ENCODE data around the gene TPH1.

Gene TPH1

GRCh38 chr11:18046116-18046777, at the start of gene TPH1:
TSS of gene TPH1 (minus strand) at chr11:18046269. CDS start at chr11:18040762, 5,507 bp downstream.
- H3K36me3 ChIP-seq = no peaks in the 10 kb centered on the region
- H3K27ac ChIP-seq = no peak within 1 kb of the TSS
- H3K4me2 ChIP-seq = no peak within 1 kb of the TSS
- H3K9ac ChIP-seq = no peak within 1 kb of the TSS
- no peaks in the 10 kb centered on the region for H4K20me1 ChIP-seq
- H3K27me3 ChIP-seq = no peaks in the 10 kb centered on the region
- TF ChIP-seq Cebpa-rat (IDR thresholded peaks at IDR 0.05) = no peak
- no peaks in the 10 kb centered on the region for H3K9me3 ChIP-seq
- H3K4me3 ChIP-seq = no peak within 1 kb of the TSS
- no peaks in the 10 kb centered on the region for H3K4me1 ChIP-seq

- H3K9me3 ChIP-seq = no peaks in the 10 kb centered on the region
- H3K4me3 ChIP-seq = no peak overlapping the region
- H3K9ac ChIP-seq = no peak overlapping the region
- peaks cover 99% of the 10 kb centered on the region for H3K36me3 ChIP-seq
- peaks cover 35% of the 10 kb centered on the region for H4K20me1 ChIP-seq
- TF ChIP-seq Cebpa-rat (IDR thresholded peaks at IDR 0.05) = no peak
- no peaks in the 10 kb centered on the region for H3K4me1 ChIP-seq
- H3K27ac ChIP-seq = no peak overlapping the region
- H3K4me2 ChIP-seq = no peak overlapping the region
- no peaks in the 10 kb centered on the region for H3K27me3 ChIP-seq
These were observed 47.9 kb upstream of the TPH1 start for GRCh38 chr11:18093959-18094358.

GRCh38 chr11:18091731-18092130, 45.7 kb upstream of the TPH1 start:
- peaks cover 13% of the 10 kb centered on the region; the same call in 1 of the 2 replicates for H4K20me1 ChIP-seq
- H3K27me3 ChIP-seq = no peaks in the 10 kb centered on the region
- peaks cover 99% of the 10 kb centered on the region for H3K36me3 ChIP-seq
- no peak for TF ChIP-seq Cebpa-rat (IDR thresholded peaks at IDR 0.05)
- H3K9me3 ChIP-seq = no peaks in the 10 kb centered on the region
- no peak overlapping the region for H3K27ac ChIP-seq
- H3K9ac ChIP-seq = no peak overlapping the region
- no peak overlapping the region for H3K4me3 ChIP-seq
- H3K4me1 ChIP-seq = no peaks in the 10 kb centered on the region
- no peak overlapping the region for H3K4me2 ChIP-seq

GRCh38 chr11:18088966-18089365, 42.9 kb upstream of the TPH1 start:
- TF ChIP-seq Cebpa-rat (IDR thresholded peaks at IDR 0.05) = no peak
- Histone ChIP-seq H3K4me1 (no peaks in the 10 kb centered on the region), H3K27me3 (no peaks in the 10 kb centered on the region), H4K20me1 (0 out of 2 replicates have a peak, but pooled peaks cover 6% of the 10 kb centered on the region), H3K4me3 (no peak overlapping the region), H3K36me3 (peaks cover 96% of the 10 kb centered on the region), H3K9me3 (no peaks in the 10 kb centered on the region), H3K27ac (no peak overlapping the region), H3K4me2 (no peak overlapping the region), H3K9ac (no peak overlapping the region)

GRCh38 chr11:18088366-18088765, 42.3 kb upstream of the TPH1 start:
- Histone ChIP-seq H3K9ac (no peak overlapping the region), H3K27ac (no peak overlapping the region), H4K20me1 (0 out of 2 replicates have a peak, but pooled peaks cover under 1% of the 10 kb centered on the region), H3K27me3 (no peaks in the 10 kb centered on the region), H3K4me2 (no peak overlapping the region), H3K36me3 (peaks cover 96% of the 10 kb centered on the region), H3K4me3 (no peak overlapping the region), H3K4me1 (no peaks in the 10 kb centered on the region), H3K9me3 (no peaks in the 10 kb centered on the region)
- no peak for TF ChIP-seq Cebpa-rat (IDR thresholded peaks at IDR 0.05)

GRCh38 chr11:18081551-18081950, 35.5 kb upstream of the TPH1 start:
- no peak for TF ChIP-seq Cebpa-rat (IDR thresholded peaks at IDR 0.05)
- H3K4me3 ChIP-seq = no peak overlapping the region
- no peaks in the 10 kb centered on the region for H3K27me3 ChIP-seq
- no peaks in the 10 kb centered on the region for H3K9me3 ChIP-seq
- no peak overlapping the region for H3K4me2 ChIP-seq
- H3K36me3 ChIP-seq = peaks cover 72% of the 10 kb centered on the region
- no peak overlapping the region for H3K9ac ChIP-seq
- H4K20me1 ChIP-seq = no peaks in the 10 kb centered on the region
- no peak overlapping the region for H3K27ac ChIP-seq
- no peaks in the 10 kb centered on the region for H3K4me1 ChIP-seq

- Histone ChIP-seq H3K36me3 (peaks cover 66% of the 10 kb centered on the region), H3K4me2 (no peak overlapping the region), H3K4me3 (no peak overlapping the region), H3K27ac (no peak overlapping the region), H4K20me1 (no peaks in the 10 kb centered on the region), H3K9me3 (no peaks in the 10 kb centered on the region), H3K9ac (no peak overlapping the region), H3K27me3 (no peaks in the 10 kb centered on the region), H3K4me1 (no peaks in the 10 kb centered on the region)
- TF ChIP-seq Cebpa-rat (IDR thresholded peaks at IDR 0.05) = no peak
These were observed 34.4 kb upstream of the TPH1 start for GRCh38 chr11:18080451-18080850.

GRCh38 chr11:18078909-18079308, 32.8 kb upstream of the TPH1 start:
- Histone ChIP-seq H3K4me3 (no peak overlapping the region), H3K9me3 (no peaks in the 10 kb centered on the region), H3K36me3 (peaks cover 60% of the 10 kb centered on the region), H4K20me1 (no peaks in the 10 kb centered on the region), H3K27ac (no peak overlapping the region), H3K4me1 (no peaks in the 10 kb centered on the region), H3K9ac (no peak overlapping the region), H3K4me2 (no peak overlapping the region), H3K27me3 (no peaks in the 10 kb centered on the region)
- TF ChIP-seq Cebpa-rat (IDR thresholded peaks at IDR 0.05) = no peak

GRCh38 chr11:18075444-18075843, 29.4 kb upstream of the TPH1 start:
- Histone ChIP-seq H3K27ac (no peak overlapping the region), H3K9me3 (no peaks in the 10 kb centered on the region)
- TF ChIP-seq Cebpa-rat (IDR thresholded peaks at IDR 0.05) = peak; percentile 35; the same call in 1 of the 2 replicates

GRCh38 chr11:18071098-18071705, 25.1 kb upstream of the TPH1 start:
- Histone ChIP-seq H4K20me1 (no peaks in the 10 kb centered on the region), H3K27ac (no peak overlapping the region), H3K4me2 (no peak overlapping the region), H3K9ac (no peak overlapping the region), H3K27me3 (no peaks in the 10 kb centered on the region), H3K9me3 (no peaks in the 10 kb centered on the region), H3K4me3 (no peak overlapping the region), H3K36me3 (peaks cover 10% of the 10 kb centered on the region), H3K4me1 (no peaks in the 10 kb centered on the region)
- no peak for TF ChIP-seq Cebpa-rat (IDR thresholded peaks at IDR 0.05)

More at GRCh38 chr11:18075444-18075843, 29.4 kb upstream of the TPH1 start:
- Histone ChIP-seq H3K36me3 (peaks cover 31% of the 10 kb centered on the region), H3K4me2 (no peak overlapping the region), H3K4me1 (no peaks in the 10 kb centered on the region), H4K20me1 (no peaks in the 10 kb centered on the region), H3K9ac (no peak overlapping the region), H3K4me3 (no peak overlapping the region), H3K27me3 (no peaks in the 10 kb centered on the region)

Data from BLaER1 (cell line).